ENCODE data around the gene NCL.
A peak's percentile ranks its signal among the peaks of the same experiment; 100 is the strongest.
"Not testable (repeated sequence)": the region's sequence is repeated elsewhere in the genome, so short reads cannot be mapped to it uniquely, and the experiment has no call there.

The NCL gene

DNA sequence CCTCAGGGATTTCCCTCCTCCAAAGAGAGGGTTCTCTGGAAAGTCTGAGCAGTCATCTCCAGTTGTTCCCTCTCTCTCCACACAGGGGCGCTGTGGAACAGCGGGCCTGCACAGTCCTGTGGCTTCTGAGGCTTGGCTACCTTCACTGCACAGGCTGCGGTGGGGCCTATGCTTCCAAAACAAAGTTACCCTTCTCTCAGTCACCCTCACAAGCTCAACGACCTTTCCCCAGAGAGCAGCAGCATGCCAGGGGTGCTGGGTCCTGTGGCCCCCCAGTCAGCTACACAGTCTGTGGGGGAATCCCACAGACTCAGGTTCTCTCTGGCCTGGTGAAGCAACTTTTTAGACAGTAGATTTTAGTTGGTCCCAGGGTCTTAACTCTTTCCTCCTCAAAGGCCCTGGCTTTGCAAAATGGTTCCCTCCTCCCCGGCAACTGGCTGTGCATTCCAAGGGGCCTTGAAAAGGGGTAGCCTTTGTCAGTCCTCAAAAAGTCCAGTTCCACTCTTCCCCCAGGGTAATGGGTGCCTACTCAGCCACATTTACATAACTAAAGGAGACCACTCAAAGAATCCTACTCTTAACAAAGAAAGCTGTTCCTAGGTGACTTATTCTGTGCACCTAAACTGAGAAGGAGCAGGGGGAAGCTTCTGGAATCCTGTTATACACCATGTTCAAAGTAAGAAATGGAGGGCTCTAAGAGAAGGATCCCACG is 53.8 kb downstream of the NCL start:
- DNase-seq (ENCODE audit: extremely low read depth, low read depth) = no peak
- TF ChIP-seq, protein P1, sequence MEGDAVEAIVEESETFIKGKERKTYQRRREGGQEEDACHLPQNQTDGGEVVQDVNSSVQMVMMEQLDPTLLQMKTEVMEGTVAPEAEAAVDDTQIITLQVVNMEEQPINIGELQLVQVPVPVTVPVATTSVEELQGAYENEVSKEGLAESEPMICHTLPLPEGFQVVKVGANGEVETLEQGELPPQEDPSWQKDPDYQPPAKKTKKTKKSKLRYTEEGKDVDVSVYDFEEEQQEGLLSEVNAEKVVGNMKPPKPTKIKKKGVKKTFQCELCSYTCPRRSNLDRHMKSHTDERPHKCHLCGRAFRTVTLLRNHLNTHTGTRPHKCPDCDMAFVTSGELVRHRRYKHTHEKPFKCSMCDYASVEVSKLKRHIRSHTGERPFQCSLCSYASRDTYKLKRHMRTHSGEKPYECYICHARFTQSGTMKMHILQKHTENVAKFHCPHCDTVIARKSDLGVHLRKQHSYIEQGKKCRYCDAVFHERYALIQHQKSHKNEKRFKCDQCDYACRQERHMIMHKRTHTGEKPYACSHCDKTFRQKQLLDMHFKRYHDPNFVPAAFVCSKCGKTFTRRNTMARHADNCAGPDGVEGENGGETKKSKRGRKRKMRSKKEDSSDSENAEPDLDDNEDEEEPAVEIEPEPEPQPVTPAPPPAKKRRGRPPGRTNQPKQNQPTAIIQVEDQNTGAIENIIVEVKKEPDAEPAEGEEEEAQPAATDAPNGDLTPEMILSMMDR (IDR thresholded peaks at IDR 0.05; ENCODE audit: low read depth, low read length, missing control alignments) = peak; percentile 56
- no peak overlapping the region for H3K4me3 ChIP-seq (replicated peaks; ENCODE audit: low read depth, low read length)

DNA sequence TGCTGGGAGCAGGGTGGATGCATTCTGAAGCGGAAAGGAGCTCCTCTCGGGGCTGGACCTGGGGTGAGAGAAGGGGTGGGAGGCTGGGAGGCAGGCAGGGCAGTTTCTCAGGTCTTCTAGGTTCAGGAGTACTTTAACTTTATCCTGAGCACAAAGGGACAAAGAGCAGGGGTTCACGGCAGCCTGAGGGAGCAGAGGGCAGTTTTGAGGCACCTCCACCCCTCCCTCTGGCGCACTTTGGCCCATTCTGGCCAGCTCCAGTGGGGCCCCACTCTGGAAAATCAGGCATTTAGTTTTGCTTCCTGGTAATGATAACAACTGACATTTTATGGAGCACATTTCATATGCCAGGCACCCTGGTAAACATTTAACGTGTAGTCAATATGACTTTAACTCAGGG is 54.5 kb downstream of the NCL start:
- TF ChIP-seq, protein P1 (IDR thresholded peaks at IDR 0.05; ENCODE audit: low read depth, low read length, missing control alignments) = no peak
- H3K4me3 ChIP-seq (replicated peaks; ENCODE audit: low read depth, low read length) = no peak overlapping the region
- DNase-seq (ENCODE audit: extremely low read depth, low read depth) = no peak

DNA sequence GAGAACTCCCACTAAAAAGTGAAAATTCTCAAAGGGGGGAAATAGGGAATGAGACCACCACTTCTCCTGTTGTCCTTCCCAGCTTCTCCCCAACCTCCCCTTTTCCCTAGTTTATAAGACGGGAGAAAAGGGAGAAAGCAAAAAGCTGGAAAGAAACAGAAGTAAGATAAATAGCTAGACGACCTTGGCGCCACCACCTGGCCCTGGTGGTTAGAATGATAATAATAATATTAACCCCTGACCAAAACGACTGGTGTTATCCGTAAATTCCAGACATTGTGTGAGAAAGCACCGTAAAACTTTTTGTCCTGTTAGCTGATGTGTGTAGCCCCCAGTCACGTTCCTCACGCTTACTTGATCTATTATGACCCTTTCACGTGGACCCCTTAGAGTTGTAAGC is 56.0 kb downstream of the NCL start:
- not testable (repeated sequence) for H3K4me3 ChIP-seq (replicated peaks; ENCODE audit: low read depth, low read length); DNase-seq (ENCODE audit: extremely low read depth, low read depth)

DNA sequence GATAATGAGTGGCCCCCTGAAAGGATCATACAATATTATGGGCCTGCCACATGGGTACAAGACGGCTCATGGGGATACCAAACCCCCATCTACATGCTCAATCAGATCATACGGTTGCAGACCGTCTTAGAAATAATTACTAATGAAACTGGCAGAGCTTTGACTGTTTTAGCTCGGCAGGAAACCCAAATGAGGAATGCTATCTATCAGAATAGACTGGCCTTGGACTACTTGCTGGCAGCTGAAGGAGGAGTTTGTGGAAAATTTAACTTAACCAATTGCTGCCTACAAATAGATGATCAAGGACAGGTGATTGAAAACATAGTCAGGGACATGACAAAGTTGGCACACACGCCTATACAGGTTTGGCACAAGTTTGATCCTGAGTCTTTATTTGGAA is 56.6 kb downstream of the NCL start:
- DNase-seq (ENCODE audit: extremely low read depth, low read depth); H3K4me3 ChIP-seq (replicated peaks; ENCODE audit: low read depth, low read length): not testable (repeated sequence)

DNA sequence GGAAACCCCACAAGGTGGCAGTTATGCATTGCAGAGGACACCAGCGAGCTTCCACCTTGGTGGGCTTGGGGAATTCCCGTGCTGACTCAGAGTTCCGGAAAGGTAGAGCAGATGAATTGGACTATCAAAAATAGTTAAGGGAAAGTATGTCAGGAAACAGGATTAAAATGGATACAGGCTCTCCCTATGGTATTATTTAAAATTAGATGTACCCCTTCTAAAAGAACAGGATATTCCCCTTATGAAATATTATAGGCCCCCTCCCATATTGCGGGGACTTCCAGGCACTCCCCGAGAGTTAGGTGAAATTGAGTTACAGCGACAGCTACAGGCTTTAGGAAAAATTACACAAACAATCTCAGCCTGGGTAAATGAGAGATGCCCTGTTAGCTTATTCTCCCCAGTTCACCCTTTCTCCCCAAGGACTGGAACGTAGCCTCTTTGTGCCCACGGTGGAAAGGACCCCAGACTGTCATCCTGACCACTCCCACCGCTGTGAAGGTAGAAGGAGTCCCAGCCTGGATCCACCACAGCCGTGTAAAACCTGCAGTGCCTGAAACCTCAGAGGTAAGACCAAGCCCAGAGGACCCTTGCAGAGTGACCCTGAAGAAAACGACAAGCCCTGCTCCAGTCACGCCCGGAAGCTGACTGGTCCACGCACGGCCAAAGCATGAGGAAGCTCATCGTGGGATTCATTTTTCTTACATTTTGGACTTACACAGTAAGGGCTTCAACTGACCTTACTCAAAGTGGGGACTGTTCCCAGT is 58.5 kb downstream of the NCL start:
- not testable (repeated sequence) for DNase-seq (ENCODE audit: extremely low read depth, low read depth); H3K4me3 ChIP-seq (replicated peaks; ENCODE audit: low read depth, low read length)
- TF ChIP-seq, protein P1 (IDR thresholded peaks at IDR 0.05; ENCODE audit: low read depth, low read length, missing control alignments) = peak; percentile 28

DNA sequence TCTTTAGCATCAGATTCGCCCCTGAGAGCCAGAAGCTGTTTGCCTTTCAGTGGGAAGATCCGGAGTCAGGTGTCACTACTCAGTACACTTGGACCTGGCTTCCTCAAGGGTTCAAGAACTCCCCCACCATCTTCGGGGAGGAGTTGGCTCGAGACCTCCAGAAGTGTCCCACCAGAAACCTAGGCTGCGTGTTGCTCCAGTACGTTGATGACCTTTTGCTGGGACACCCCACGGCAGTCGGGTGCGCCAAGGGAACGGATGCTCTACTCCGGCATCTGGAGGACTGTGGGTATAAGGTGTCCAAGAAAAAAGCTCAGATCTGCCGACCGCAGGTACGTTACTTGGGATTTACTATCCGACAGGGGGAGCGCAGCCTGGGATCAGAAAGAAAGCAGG is 60.1 kb downstream of the NCL start:
- not testable (repeated sequence) for DNase-seq (ENCODE audit: extremely low read depth, low read depth); H3K4me3 ChIP-seq (replicated peaks; ENCODE audit: low read depth, low read length)

Measured in HFF-Myc (cell line).